Measurements from ENCODE around the gene ANKS1A. TPM values are rescaled to one million over a fixed set of nuclear protein-coding genes. Genes with fewer than 3 reads are reported as not detected.

ANKS1A gene
- total RNA-seq, 1 experiment from 2014 or later: 26.5 TPM

- TF ChIP-seq CTCF (conservative IDR thresholded peaks at IDR 0.05): no peak
- H3K27ac ChIP-seq (ENCODE audit: insufficient read length, low read depth, low read length): no peak overlapping the region
- H3K9me3 Mint-ChIP-seq: no peaks in the 10 kb centered on the region
Measured at GRCh38 chr6:35056952-35057351, 167.9 kb downstream of the ANKS1A start.

More at GRCh38 chr6:35056952-35057351, 167.9 kb downstream of the ANKS1A start:
- H3K4ac ChIP-seq (ENCODE audit: low read depth, low read length): no peak overlapping the region
- DNase-seq: no peak
- no peaks in the 10 kb centered on the region for H3K9me3 ChIP-seq (ENCODE audit: control insufficient read depth, low read depth, low read length)
- H3K23ac ChIP-seq (ENCODE audit: insufficient read length, low read depth, low read length): no peak overlapping the region
- no peak overlapping the region for H4K5ac ChIP-seq (ENCODE audit: insufficient read length, low read depth, low read length)
- H3K56ac ChIP-seq (ENCODE audit: insufficient read length, low read depth, low read length): no peak overlapping the region
- no peak overlapping the region for H2BK20ac ChIP-seq (ENCODE audit: low read depth, low read length, poor library complexity, severe bottlenecking)
- no peak overlapping the region for H2BK12ac ChIP-seq (ENCODE audit: insufficient read length, low read depth, low read length)
- H3T11ph ChIP-seq (ENCODE audit: low read length): no peak overlapping the region
- no peak overlapping the region for H2BK5ac ChIP-seq (ENCODE audit: insufficient read length, low read length)
- no peak overlapping the region for H4K91ac ChIP-seq (ENCODE audit: insufficient read length, low read depth, low read length)
- no peaks in the 10 kb centered on the region for H3K79me2 ChIP-seq (ENCODE audit: insufficient read depth, low read length)
- no peak overlapping the region for H3K9ac ChIP-seq (ENCODE audit: extremely low read depth, insufficient read length, low read length)
- no peak overlapping the region for H3K4me2 ChIP-seq (ENCODE audit: insufficient read depth, insufficient read length, low read length)
- H2AFZ ChIP-seq (ENCODE audit: low read length): no peak overlapping the region
- Mint-ChIP-seq H3K36me3 (ENCODE audit: insufficient read depth in 1 of 3, low read depth in 3 of 3) (peaks cover 2 to 48% (median 38%) of the 10 kb centered on the region in 3 experiments; a peak in 6 of 7 replicates), H3K27ac (peak overlapping the region; percentile 23 to 82 (median 44); a peak in 3 of 7 replicates), H3K4me1 (peaks cover 2 to 16% of the 10 kb centered on the region in 2 experiments; a peak in 3 of 4 replicates), H3K27me3 (ENCODE audit: low read depth) (no peaks in the 10 kb centered on the region), H3K4me3 (no peak overlapping the region)
- H2AK5ac ChIP-seq (ENCODE audit: insufficient read length, low read length): no peak overlapping the region
- no CpG with 5 or more reads among the region's 8 CpGs for WGBS (ENCODE audit: extremely low coverage, insufficient read length, low lambda C conversion rate)
- H2BK15ac ChIP-seq (ENCODE audit: low read depth, low read length): no peak overlapping the region
- H4K20me1 ChIP-seq (ENCODE audit: control insufficient read depth, insufficient read depth, insufficient read length): no peaks in the 10 kb centered on the region
- no peak overlapping the region for H4K8ac ChIP-seq (replicated peaks; ENCODE audit: insufficient read length, low read depth, low read length)
- no peak overlapping the region for H3K14ac ChIP-seq (ENCODE audit: insufficient read depth, low read length)
- no peaks in the 10 kb centered on the region for H3K23me2 ChIP-seq (ENCODE audit: insufficient read length, low read depth, low read length, poor library complexity, severe bottlenecking)
- H2BK120ac ChIP-seq (ENCODE audit: low read depth, low read length, poor library complexity, severe bottlenecking): no peak overlapping the region
- no peaks in the 10 kb centered on the region for H3K79me1 ChIP-seq (ENCODE audit: insufficient read depth, low read depth, low read length, poor library complexity, severe bottlenecking)
- no peaks in the 10 kb centered on the region for H3K4me1 ChIP-seq (ENCODE audit: insufficient read depth, low read length)
- no peak overlapping the region for H3K18ac ChIP-seq (ENCODE audit: insufficient read length, low read depth, low read length)
- H3K27me3 ChIP-seq (ENCODE audit: insufficient read depth, low read length): no peaks in the 10 kb centered on the region

Data from H9 (cell line).